Heart right ventricle (tissue), 16 donors: ENCODE measurements around the gene TMEM253. TPM values are rescaled to one million over a fixed set of nuclear protein-coding genes. Genes with fewer than 3 reads are reported as not detected.

Experiments used
- ATAC-seq, 8 donors: fragments of 200-7000 bp; cut with Tn5 transposase; one replicate each; pipeline ENCODE4 v1.9.1; 2020; ENCODE audit warnings: mild to moderate bottlenecking in 8 of 8, moderate library complexity in 8 of 8, moderate number of reproducible peaks in 1 of 8
- DNase-seq, 2 donors: peaks; one replicate each; pipeline ENCODE4 v3.0.0-alpha.2; 2020
- H3K27ac ChIP-seq, 10 donors: fragments of 200-600 bp; sonication (generic) in 2 of 10; one replicate each; pipeline versions ENCODE4 v1.5.0 to v1.8.0; 2020 to 2022; ENCODE audit warnings: mild to moderate bottlenecking in 3 of 10
- H3K27me3 ChIP-seq, 7 donors: fragments of 200-600 bp; one replicate each; pipeline ENCODE4 v1.8.0; 2021 to 2022; ENCODE audit warnings: mild to moderate bottlenecking in 2 of 7
- H3K36me3 ChIP-seq, 9 donors: fragments of 200-600 bp; sonication (generic) in 1 of 9; one replicate each; pipeline versions ENCODE4 v1.5.0 to v1.8.0; 2020 to 2022; ENCODE audit warnings: mild to moderate bottlenecking in 2 of 9
- H3K4me1 ChIP-seq, 9 donors: fragments of 200-600 bp; sonication (generic) in 1 of 9; one replicate each; pipeline versions ENCODE4 v1.5.0 to v1.8.0; 2020 to 2022; ENCODE audit warnings: mild to moderate bottlenecking in 4 of 9
- H3K4me3 ChIP-seq, 10 donors: fragments of 200-600 bp; sonication (generic) in 2 of 10; one replicate each; pipeline versions ENCODE4 v1.5.0 to v1.8.0; 2020 to 2022; ENCODE audit warnings: mild to moderate bottlenecking in 7 of 10, moderate library complexity in 2 of 10
- H3K9me3 ChIP-seq, 11 donors: fragments of 200-600 bp in 10 of 11; sonication (generic) in 2 of 11; one replicate each; pipeline versions ENCODE4 v1.5.0 to v1.8.0; 2013 to 2022; ENCODE audit warnings: mild to moderate bottlenecking in 2 of 11, control low read depth in 1 of 11, moderate library complexity in 1 of 11
- WGBS, 2 donors: extraction: QIAGEN DNeasy Blood & Tissue Kit; methylation state at CpG; one replicate each; pipeline ENCODE4 v1.1.7; 2013; ENCODE audit warnings: inconsistent platforms in 1 of 2; 5-methylcytosine and 5-hydroxymethylcytosine counted together
- intact Hi-C, 10 donors: fragments of 100-400 bp; cut with DNase I; formaldehyde crosslinking; loops; one replicate each; pipeline versions ENCODE4 v1.11.1 to v1.14.2; 2022
- polyA plus RNA-seq, 2 donors: library from polyadenylated mRNA; stranded (reverse); fragments of 200-250 nt; gene quantifications; one replicate each; pipeline ENCODE4 v1.2.3, GENCODE V29; 2013
- total RNA-seq, 10 donors: library from RNA; stranded (reverse); fragmentation: NEBNext Ultra II Directional in 3 of 10; extraction: Animal tissue kit (Norgen Biotek cat#: 25700) in 3 of 10; gene quantifications; one replicate each; pipeline versions ENCODE4 v1.2.1 to v1.2.4, GENCODE V29; 2021 to 2023
- TF ChIP-seq, protein P1 (sequence below), 9 donors: fragments of 200-600 bp; sonication (generic) in 2 of 9; IDR thresholded peaks; one replicate each; pipeline versions ENCODE4 v1.5.0 to v1.8.0; 2021 to 2022; ENCODE audit warnings: antibody characterized with exemption in 9 of 9, mild to moderate bottlenecking in 5 of 9, moderate library complexity in 1 of 9
- donor health status: Arrhythmogenic right ventricular cardiomyopathy.
- donor health status: ischemic (EF 13 %, LVEDD 7.1; RV severe dilation, severe dysfunction).
- donor health status: healthy with polysubstance abuse.
- donor health status: DM: no; HTN: yes; CAD: no.
- donor health status: DM: no; HTN: no; CAD: no.
- donor health status: ischemic (EF 25% LVEDD 6.9; RV normal size, moderate dysfunction).
- donor health status: ischemic (EF 25% LVEDD 5.7; RV mildly dilated, moderate dysfunction).
- donor health status: healthy.
- donor health status: DM: yes; HTN: yes; CAD: no.
- donor health status: Ischemic cardiomyopathy.
- donor health status: ischemic (EF 35%, LVEDD 5.7; RV mildly dilated, moderate dysfunction).
- donor health status: nonischemic (EF 11% LVEDD 7.7; RV severe dilation, severe dysfunction).
- donor health status: DM: yes; HTN: yes; CAD: no.
- donor health status: PGD.
- donor health status: ischemic (EF 29% LVEDD 5.4; RV normal size, mild dysfunction).
- donor health status: nonischemic (EF 23%, LVEDD 6.1; RV moderate dilation, normal function).

Gene TMEM253
- total and polyA plus RNA-seq, 12 donors: 0.16 to 1.1 (median 0.30) TPM; not detected in 1

DNA sequence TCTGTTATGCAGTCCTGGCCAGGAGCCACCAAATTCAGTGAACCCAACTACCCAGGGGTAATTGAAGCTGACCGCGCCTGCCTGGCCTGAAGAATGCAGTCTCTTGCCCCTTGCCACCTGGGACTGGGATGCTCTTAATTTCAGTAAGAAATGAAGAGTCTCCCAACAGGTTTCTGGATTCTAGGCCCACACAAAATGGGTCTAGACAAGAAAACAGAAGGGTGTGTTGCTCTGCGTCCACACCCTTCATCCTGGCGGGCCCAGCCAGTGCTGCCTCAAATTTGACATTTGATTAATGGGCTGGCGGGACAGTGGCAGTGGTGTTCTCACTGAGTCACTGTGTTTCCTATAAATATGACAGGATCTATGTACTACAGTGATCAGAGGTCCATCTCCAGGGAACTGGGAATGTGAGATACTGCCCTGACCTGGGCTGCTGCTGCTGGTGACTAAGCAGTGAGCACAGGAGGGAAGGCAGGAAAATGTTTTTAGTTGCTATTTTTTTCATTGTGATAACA, 6.5 kb downstream of the TMEM253 start:
- Histone ChIP-seq H3K36me3 (no peaks in the 10 kb centered on the region), H3K27me3 (no peaks in the 10 kb centered on the region), H3K27ac (peak overlapping the region in 9 of 10 donors; percentile 55 to 99 (median 97)), H3K9me3 (no peaks in the 10 kb centered on the region), H3K4me1 (peaks cover 3 to 50% (median 33%) of the 10 kb centered on the region in 9 donors), H3K4me3 (no peak overlapping the region)
- no peak for ATAC-seq
- WGBS, 2 donors: 56% methylated on average over 5 of the region's 5 CpGs
- intact Hi-C loops: loop anchor here in 9 of 10 donors (2.0 to 10.0 kb wide), 6 partner anchors 39 to 423 kb away; partner anchors contain the start of genes ANG (in 2 of the 9) and RNASE4 (in 2 of the 9)
- TF ChIP-seq, protein P1, sequence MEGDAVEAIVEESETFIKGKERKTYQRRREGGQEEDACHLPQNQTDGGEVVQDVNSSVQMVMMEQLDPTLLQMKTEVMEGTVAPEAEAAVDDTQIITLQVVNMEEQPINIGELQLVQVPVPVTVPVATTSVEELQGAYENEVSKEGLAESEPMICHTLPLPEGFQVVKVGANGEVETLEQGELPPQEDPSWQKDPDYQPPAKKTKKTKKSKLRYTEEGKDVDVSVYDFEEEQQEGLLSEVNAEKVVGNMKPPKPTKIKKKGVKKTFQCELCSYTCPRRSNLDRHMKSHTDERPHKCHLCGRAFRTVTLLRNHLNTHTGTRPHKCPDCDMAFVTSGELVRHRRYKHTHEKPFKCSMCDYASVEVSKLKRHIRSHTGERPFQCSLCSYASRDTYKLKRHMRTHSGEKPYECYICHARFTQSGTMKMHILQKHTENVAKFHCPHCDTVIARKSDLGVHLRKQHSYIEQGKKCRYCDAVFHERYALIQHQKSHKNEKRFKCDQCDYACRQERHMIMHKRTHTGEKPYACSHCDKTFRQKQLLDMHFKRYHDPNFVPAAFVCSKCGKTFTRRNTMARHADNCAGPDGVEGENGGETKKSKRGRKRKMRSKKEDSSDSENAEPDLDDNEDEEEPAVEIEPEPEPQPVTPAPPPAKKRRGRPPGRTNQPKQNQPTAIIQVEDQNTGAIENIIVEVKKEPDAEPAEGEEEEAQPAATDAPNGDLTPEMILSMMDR (IDR thresholded peaks at IDR 0.05): no peak
- peak in 1 of 2 donors; percentile 29 for DNase-seq

DNA sequence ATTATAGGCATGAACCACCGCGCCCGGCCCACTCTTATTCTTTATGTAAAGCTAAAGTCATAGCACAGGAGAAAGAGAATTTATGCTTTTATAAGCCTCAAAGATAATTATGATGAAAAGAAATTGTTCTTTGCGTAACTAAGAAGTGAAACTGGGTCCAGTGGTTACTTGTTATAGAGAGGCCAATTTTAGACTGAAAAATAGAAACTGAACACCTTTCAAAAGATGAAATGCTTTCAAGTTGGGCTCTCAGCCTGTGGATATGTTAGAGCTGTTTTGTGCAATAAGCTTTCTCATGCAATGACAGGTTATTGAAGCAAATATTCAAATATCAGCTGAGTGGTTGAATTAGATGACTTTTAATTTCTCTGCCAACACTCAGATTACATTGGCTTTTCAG, 7.9 kb downstream of the TMEM253 start:
- H3K9me3 ChIP-seq: no peaks in the 10 kb centered on the region
- no peak for DNase-seq
- H3K4me1 ChIP-seq: peaks cover 3 to 38% (median 25%) of the 10 kb centered on the region in 9 donors
- no peak overlapping the region for H3K27ac ChIP-seq
- no peak for ATAC-seq
- intact Hi-C loops: loop anchor here in 9 of 10 donors (5.0 to 10.0 kb wide), 5 partner anchors 41 to 424 kb away; partner anchors contain the start of genes ANG (in 2 of the 9) and RNASE4 (in 2 of the 9)
- 96% methylated on average over 4 of the region's 4 CpGs for WGBS, 2 donors
- no peaks in the 10 kb centered on the region for H3K36me3 ChIP-seq
- no peaks in the 10 kb centered on the region for H3K27me3 ChIP-seq
- H3K4me3 ChIP-seq: no peak overlapping the region
- TF ChIP-seq, protein P1 (IDR thresholded peaks at IDR 0.05): no peak

DNA sequence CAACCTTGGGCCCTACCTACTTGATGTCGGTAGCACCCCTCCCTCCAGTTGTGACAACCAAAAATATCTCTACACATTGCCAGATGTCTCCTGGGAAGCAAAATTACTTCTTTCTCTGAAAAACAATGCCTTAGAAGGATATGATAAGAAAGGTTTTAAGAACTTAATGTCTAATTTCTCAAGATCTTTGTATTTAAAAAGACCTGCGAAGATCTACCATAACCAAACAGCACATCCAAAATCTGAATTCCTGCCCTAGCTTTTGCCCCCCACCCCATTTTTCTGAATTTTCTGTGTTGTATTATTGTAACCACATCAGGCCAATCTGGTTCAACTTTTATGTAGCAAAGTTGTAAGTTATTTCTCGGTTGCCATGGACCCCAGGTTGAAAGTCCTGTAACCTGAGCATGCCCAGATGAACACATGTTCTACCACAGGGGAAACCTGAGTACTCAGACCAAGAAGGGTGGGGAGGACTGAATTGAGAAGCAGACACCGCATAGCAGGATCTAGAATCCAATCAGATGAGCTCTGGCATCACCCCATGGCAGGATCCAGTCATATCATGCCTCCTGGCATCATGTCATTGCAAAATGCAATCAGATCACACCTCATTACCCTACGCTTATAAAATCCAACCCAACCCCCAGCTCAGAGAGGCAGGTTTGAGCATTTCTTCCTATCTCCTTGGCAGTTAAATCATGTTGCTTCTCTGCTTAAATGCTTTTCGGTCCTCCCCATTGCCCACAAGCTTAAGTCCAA, 8.7 kb downstream of the TMEM253 start:
- TF ChIP-seq, protein P1 (IDR thresholded peaks at IDR 0.05): no peak
- intact Hi-C loops: loop anchor here in 9 of 10 donors (5.0 to 10.0 kb wide), 5 partner anchors 42 to 425 kb away; partner anchors contain the start of genes ANG (in 2 of the 9) and RNASE4 (in 2 of the 9)
- Histone ChIP-seq H3K36me3 (no peaks in the 10 kb centered on the region), H3K9me3 (no peaks in the 10 kb centered on the region), H3K27me3 (no peaks in the 10 kb centered on the region), H3K27ac (no peak overlapping the region), H3K4me3 (no peak overlapping the region), H3K4me1 (peaks cover 3 to 34% (median 22%) of the 10 kb centered on the region in 9 donors)
- no peak for DNase-seq
- ATAC-seq: no peak
- WGBS, 2 donors: 86 to 88% methylated on average over 6 of the region's 6 CpGs

DNA sequence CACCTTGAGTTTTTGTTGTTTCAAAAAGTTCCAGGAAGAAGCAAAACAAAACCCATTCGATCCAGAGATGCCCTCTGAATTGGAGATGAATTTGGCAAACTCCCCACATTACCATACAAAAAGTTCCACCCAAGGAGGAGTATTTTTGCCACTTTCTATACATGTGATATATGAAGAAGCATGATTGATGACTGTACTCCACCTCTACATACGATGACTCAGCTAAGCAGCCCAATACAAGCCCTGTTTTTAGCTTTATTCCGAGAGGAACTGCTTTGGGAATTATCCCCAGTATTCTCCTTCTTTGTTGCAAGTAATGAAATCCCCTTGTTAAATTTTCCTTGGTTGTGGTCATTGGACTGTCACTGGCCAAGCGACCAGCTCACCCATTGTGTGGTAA, 11.4 kb downstream of the TMEM253 start:
- Histone ChIP-seq H3K27ac (no peak overlapping the region), H3K27me3 (no peaks in the 10 kb centered on the region), H3K4me3 (no peak overlapping the region), H3K36me3 (no peaks in the 10 kb centered on the region), H3K4me1 (peaks cover 0 to 7% (median 0%) of the 10 kb centered on the region in 9 donors), H3K9me3 (no peaks in the 10 kb centered on the region)
- 86 to 91% methylated on average over 4 of the region's 4 CpGs for WGBS, 2 donors
- DNase-seq: no peak
- TF ChIP-seq, protein P1 (IDR thresholded peaks at IDR 0.05): no peak
- intact Hi-C loops: loop anchor here in 1 of 10 donors (10.0 kb wide), 1 partner anchor 257 kb away; no protein-coding TSS in a partner anchor
- ATAC-seq: no peak
